ENCODE results near the gene DVL3. TPM values are rescaled to one million over a fixed set of nuclear protein-coding genes. Genes with fewer than 3 reads are reported as not detected.

The DVL3 gene
- total and polyA plus RNA-seq, 5 donors from 2014 or later: 4.1 to 36.2 (median 7.2) TPM

GRCh38 chr3:184167786-184168185 is 12.6 kb downstream of the DVL3 start:
- Mint-ChIP-seq H3K4me1 (peaks cover 0 to 2% (median 1%) of the 10 kb centered on the region in 4 donors), H3K4me3 (no peak overlapping the region), H3K9me3 (peaks cover 0 to 1% (median 0%) of the 10 kb centered on the region in 7 donors), H3K27me3 (no peaks in the 10 kb centered on the region), H3K27ac (no peak overlapping the region), H3K36me3 (peaks cover 38% of the 10 kb centered on the region)
- Histone ChIP-seq H3K4me3 (ENCODE audit: low read depth, low read length) (no peak overlapping the region), H3K27me3 (ENCODE audit: control insufficient read depth, insufficient read depth, low read length) (no peaks in the 10 kb centered on the region), H3K4me1 (ENCODE audit: control insufficient read depth, insufficient read depth, low read length, poor library complexity, severe bottlenecking) (no peaks in the 10 kb centered on the region), H3K27ac (ENCODE audit: insufficient read depth, low read length, poor library complexity, severe bottlenecking) (no peak overlapping the region), H3K9me3 (ENCODE audit: control insufficient read depth in 2 of 2, low read length in 2 of 2) (no peaks in the 10 kb centered on the region), H3K36me3 (ENCODE audit: control insufficient read depth, insufficient read depth, low read length) (peaks cover 37% of the 10 kb centered on the region)
- ATAC-seq (ENCODE audit: low read depth in 2 of 2) (no peak), DNase-seq (no peak)

- H3K27me3 ChIP-seq (ENCODE audit: control insufficient read depth, insufficient read depth, low read length): no peaks in the 10 kb centered on the region
- H3K9me3 ChIP-seq (ENCODE audit: control insufficient read depth in 2 of 2, low read length in 2 of 2): no peaks in the 10 kb centered on the region
- H3K4me3 ChIP-seq (ENCODE audit: low read depth, low read length): no peak overlapping the region
- no peak overlapping the region for H3K27ac Mint-ChIP-seq
- peak overlapping the region in 1 of 4 donors; percentile 15 for H3K4me3 Mint-ChIP-seq
- H3K36me3 ChIP-seq (ENCODE audit: control insufficient read depth, insufficient read depth, low read length): peaks cover 33% of the 10 kb centered on the region
- peaks cover 0 to 4% (median 3%) of the 10 kb centered on the region in 4 donors for H3K4me1 Mint-ChIP-seq
- ATAC-seq (ENCODE audit: low read depth in 2 of 2) (no peak), DNase-seq (no peak)
- H3K4me1 ChIP-seq (ENCODE audit: control insufficient read depth, insufficient read depth, low read length, poor library complexity, severe bottlenecking): no peaks in the 10 kb centered on the region
- H3K27ac ChIP-seq (ENCODE audit: insufficient read depth, low read length, poor library complexity, severe bottlenecking): no peak overlapping the region
- peaks cover 37% of the 10 kb centered on the region for H3K36me3 Mint-ChIP-seq
- H3K27me3 Mint-ChIP-seq: no peaks in the 10 kb centered on the region
- peaks cover 0 to 2% (median 0%) of the 10 kb centered on the region in 7 donors for H3K9me3 Mint-ChIP-seq
These were observed 13.4 kb downstream of the DVL3 start for GRCh38 chr3:184168363-184169120.

- no peak overlapping the region for H3K27ac ChIP-seq (ENCODE audit: insufficient read depth, low read length, poor library complexity, severe bottlenecking)
- H3K4me1 ChIP-seq (ENCODE audit: control insufficient read depth, insufficient read depth, low read length, poor library complexity, severe bottlenecking): peaks cover 3% of the 10 kb centered on the region
- H3K36me3 Mint-ChIP-seq: peaks cover 26% of the 10 kb centered on the region
- DNase-seq (no peak), ATAC-seq (ENCODE audit: low read depth in 2 of 2) (no peak)
- no peaks in the 10 kb centered on the region for H3K27me3 ChIP-seq (ENCODE audit: control insufficient read depth, insufficient read depth, low read length)
- no peak overlapping the region for H3K4me3 Mint-ChIP-seq
- H3K27ac Mint-ChIP-seq: no peak overlapping the region
- no peak overlapping the region for H3K4me3 ChIP-seq (ENCODE audit: low read depth, low read length)
- no peaks in the 10 kb centered on the region for H3K9me3 ChIP-seq (ENCODE audit: control insufficient read depth in 2 of 2, low read length in 2 of 2)
- H3K36me3 ChIP-seq (ENCODE audit: control insufficient read depth, insufficient read depth, low read length): peaks cover 19% of the 10 kb centered on the region
- H3K4me1 Mint-ChIP-seq: peaks cover 3 to 10% (median 6%) of the 10 kb centered on the region in 4 donors
- peaks cover 0 to 2% (median 0%) of the 10 kb centered on the region in 7 donors for H3K9me3 Mint-ChIP-seq
- H3K27me3 Mint-ChIP-seq: peaks cover 5% of the 10 kb centered on the region
These were observed 15.0 kb downstream of the DVL3 start for GRCh38 chr3:184169896-184170875.

- Histone ChIP-seq H3K36me3 (ENCODE audit: control insufficient read depth, insufficient read depth, low read length) (peaks cover 9% of the 10 kb centered on the region), H3K9me3 (ENCODE audit: control insufficient read depth in 2 of 2, low read length in 2 of 2) (no peaks in the 10 kb centered on the region), H3K4me1 (ENCODE audit: control insufficient read depth, insufficient read depth, low read length, poor library complexity, severe bottlenecking) (peaks cover 17% of the 10 kb centered on the region), H3K4me3 (ENCODE audit: low read depth, low read length) (no peak overlapping the region), H3K27me3 (ENCODE audit: control insufficient read depth, insufficient read depth, low read length) (no peaks in the 10 kb centered on the region), H3K27ac (ENCODE audit: insufficient read depth, low read length, poor library complexity, severe bottlenecking) (no peak overlapping the region)
- Mint-ChIP-seq H3K4me3 (no peak overlapping the region), H3K27me3 (peaks cover 5% of the 10 kb centered on the region), H3K36me3 (peaks cover 15% of the 10 kb centered on the region), H3K27ac (no peak overlapping the region), H3K9me3 (peaks cover 0 to 2% (median 0%) of the 10 kb centered on the region in 7 donors), H3K4me1 (peaks cover 4 to 22% (median 14%) of the 10 kb centered on the region in 4 donors)
- ATAC-seq (ENCODE audit: low read depth in 2 of 2) (no peak), DNase-seq (no peak)
These were observed 16.4 kb downstream of the DVL3 start for GRCh38 chr3:184171562-184171961.

DNA sequence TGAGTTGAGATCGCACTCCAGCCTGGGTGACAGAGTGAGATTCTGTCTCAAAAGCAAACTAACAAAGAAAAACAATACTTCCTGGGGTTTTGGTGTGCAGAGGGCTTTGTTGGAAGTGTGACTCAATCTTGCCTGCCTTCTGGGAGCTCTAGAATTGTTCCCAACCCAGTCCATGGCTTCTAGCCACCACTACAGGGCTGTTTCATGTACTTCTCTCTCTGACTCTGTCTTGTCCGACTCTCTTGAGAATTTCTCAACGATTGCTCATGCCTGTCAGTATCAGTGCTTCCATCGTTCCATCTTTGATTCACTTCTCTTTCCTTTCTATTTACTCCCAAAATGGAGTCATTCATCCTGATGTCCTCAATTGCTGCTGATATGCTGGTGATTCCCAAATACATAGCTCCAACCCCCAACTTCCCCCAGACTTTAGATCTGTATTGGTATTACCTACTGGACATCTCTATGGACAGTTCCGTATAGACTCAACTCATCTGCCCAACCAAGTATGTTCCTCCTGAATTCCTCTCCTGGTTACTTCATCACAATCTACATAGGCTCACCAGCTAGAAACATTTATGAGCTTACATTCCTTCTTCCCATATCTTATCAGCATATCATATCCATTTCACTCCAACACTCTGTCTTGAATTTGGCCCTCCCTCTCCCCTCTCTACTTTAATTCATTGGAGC is 17.6 kb downstream of the DVL3 start:
- H3K27ac Mint-ChIP-seq: no peak overlapping the region
- H3K27ac ChIP-seq (ENCODE audit: insufficient read depth, low read length, poor library complexity, severe bottlenecking): no peak overlapping the region
- ATAC-seq (ENCODE audit: low read depth in 2 of 2): no peak

GRCh38 chr3:184173374-184173722 is 18.2 kb downstream of the DVL3 start:
- H3K4me3 Mint-ChIP-seq: peak overlapping the region in 2 of 4 donors; percentile 66 to 98
- H3K4me1 Mint-ChIP-seq: peaks cover 4 to 38% (median 25%) of the 10 kb centered on the region in 4 donors
- peak overlapping the region in 1 of 3 donors; percentile 69 for H3K27ac Mint-ChIP-seq
- DNase-seq (no peak), ATAC-seq (ENCODE audit: low read depth in 2 of 2) (no peak)
- Histone ChIP-seq H3K36me3 (ENCODE audit: control insufficient read depth, insufficient read depth, low read length) (peaks cover 8% of the 10 kb centered on the region), H3K27ac (ENCODE audit: insufficient read depth, low read length, poor library complexity, severe bottlenecking) (no peak overlapping the region), H3K27me3 (ENCODE audit: control insufficient read depth, insufficient read depth, low read length) (no peaks in the 10 kb centered on the region), H3K4me3 (ENCODE audit: low read depth, low read length) (no peak overlapping the region), H3K9me3 (ENCODE audit: control insufficient read depth in 2 of 2, low read length in 2 of 2) (no peaks in the 10 kb centered on the region), H3K4me1 (ENCODE audit: control insufficient read depth, insufficient read depth, low read length, poor library complexity, severe bottlenecking) (peaks cover 29% of the 10 kb centered on the region)
- peaks cover 5% of the 10 kb centered on the region for H3K27me3 Mint-ChIP-seq
- H3K36me3 Mint-ChIP-seq: peaks cover 20% of the 10 kb centered on the region
- H3K9me3 Mint-ChIP-seq: peaks cover 0 to 2% (median 0%) of the 10 kb centered on the region in 7 donors

More for the DNA sequence above, 17.6 kb downstream of the DVL3 start:
- H3K27me3 Mint-ChIP-seq: peaks cover 5% of the 10 kb centered on the region
- no peak for DNase-seq
- peaks cover 0 to 2% (median 0%) of the 10 kb centered on the region in 7 donors for H3K9me3 Mint-ChIP-seq
- H3K4me3 Mint-ChIP-seq: peak overlapping the region in 1 of 4 donors; percentile 46
- peaks cover 4 to 33% (median 20%) of the 10 kb centered on the region in 4 donors for H3K4me1 Mint-ChIP-seq
- Histone ChIP-seq H3K27me3 (ENCODE audit: control insufficient read depth, insufficient read depth, low read length) (no peaks in the 10 kb centered on the region), H3K4me3 (ENCODE audit: low read depth, low read length) (no peak overlapping the region), H3K9me3 (ENCODE audit: control insufficient read depth in 2 of 2, low read length in 2 of 2) (no peaks in the 10 kb centered on the region), H3K4me1 (ENCODE audit: control insufficient read depth, insufficient read depth, low read length, poor library complexity, severe bottlenecking) (peaks cover 29% of the 10 kb centered on the region), H3K36me3 (ENCODE audit: control insufficient read depth, insufficient read depth, low read length) (peaks cover 6% of the 10 kb centered on the region)
- H3K36me3 Mint-ChIP-seq: peaks cover 15% of the 10 kb centered on the region

- Mint-ChIP-seq H3K9me3 (peaks cover 0 to 2% (median 0%) of the 10 kb centered on the region in 7 donors), H3K4me3 (peak overlapping the region; percentile 96 to 98 (median 97)), H3K4me1 (peaks cover 4 to 44% (median 26%) of the 10 kb centered on the region in 4 donors), H3K36me3 (peaks cover 22% of the 10 kb centered on the region), H3K27ac (peak overlapping the region; percentile 82 to 93 (median 86)), H3K27me3 (peaks cover 5% of the 10 kb centered on the region)
- H3K4me1 ChIP-seq (ENCODE audit: control insufficient read depth, insufficient read depth, low read length, poor library complexity, severe bottlenecking): peaks cover 29% of the 10 kb centered on the region
- H3K27ac ChIP-seq (ENCODE audit: insufficient read depth, low read length, poor library complexity, severe bottlenecking): peak overlapping the region; percentile 48
- no peak for DNase-seq
- ATAC-seq (ENCODE audit: low read depth in 2 of 2): no peak
- no peaks in the 10 kb centered on the region for H3K9me3 ChIP-seq (ENCODE audit: control insufficient read depth in 2 of 2, low read length in 2 of 2)
- peaks cover 17% of the 10 kb centered on the region for H3K36me3 ChIP-seq (ENCODE audit: control insufficient read depth, insufficient read depth, low read length)
- no peaks in the 10 kb centered on the region for H3K27me3 ChIP-seq (ENCODE audit: control insufficient read depth, insufficient read depth, low read length)
- H3K4me3 ChIP-seq (ENCODE audit: low read depth, low read length): no peak overlapping the region
These were observed 19.1 kb downstream of the DVL3 start for GRCh38 chr3:184174284-184174645.
